ENCODE data around the gene GARS1.

Gene GARS1

DNA sequence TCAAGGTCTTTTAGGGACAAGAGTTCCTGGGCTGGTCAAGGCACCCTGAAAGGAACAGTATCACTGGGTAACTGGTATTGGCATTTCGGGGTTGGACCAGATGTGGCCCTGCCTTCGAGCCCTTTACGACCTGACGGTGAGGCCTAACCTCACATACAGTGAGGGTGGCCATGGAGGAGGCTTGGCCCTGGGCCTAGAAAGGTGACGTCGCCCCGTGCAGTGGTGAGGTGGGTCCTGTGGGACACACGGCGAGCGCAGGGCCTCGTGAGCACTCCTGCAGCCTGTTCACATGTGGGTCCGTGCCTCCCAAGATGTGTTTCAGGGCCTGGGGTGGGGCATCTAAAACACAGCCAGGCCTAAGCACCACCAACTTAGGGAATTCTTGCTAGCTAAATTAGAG, 51.5 kb downstream of the GARS1 start:
- H4K20me1 ChIP-seq (ENCODE audit: insufficient read depth, low read length, poor library complexity, severe bottlenecking): no peaks in the 10 kb centered on the region
- H3K4me2 ChIP-seq (ENCODE audit: low read depth, low read length, poor library complexity, severe bottlenecking): no peak overlapping the region
- H3K4me1 ChIP-seq (ENCODE audit: insufficient read depth, low read length, poor library complexity, severe bottlenecking): no peaks in the 10 kb centered on the region
- H3K4me3 ChIP-seq (ENCODE audit: low read length, poor library complexity, severe bottlenecking): no peak overlapping the region
- TF ChIP-seq EZH2phosphoT487 (IDR thresholded peaks at IDR 0.05; ENCODE audit: borderline replicate concordance): no peak
- TF ChIP-seq, protein P1, sequence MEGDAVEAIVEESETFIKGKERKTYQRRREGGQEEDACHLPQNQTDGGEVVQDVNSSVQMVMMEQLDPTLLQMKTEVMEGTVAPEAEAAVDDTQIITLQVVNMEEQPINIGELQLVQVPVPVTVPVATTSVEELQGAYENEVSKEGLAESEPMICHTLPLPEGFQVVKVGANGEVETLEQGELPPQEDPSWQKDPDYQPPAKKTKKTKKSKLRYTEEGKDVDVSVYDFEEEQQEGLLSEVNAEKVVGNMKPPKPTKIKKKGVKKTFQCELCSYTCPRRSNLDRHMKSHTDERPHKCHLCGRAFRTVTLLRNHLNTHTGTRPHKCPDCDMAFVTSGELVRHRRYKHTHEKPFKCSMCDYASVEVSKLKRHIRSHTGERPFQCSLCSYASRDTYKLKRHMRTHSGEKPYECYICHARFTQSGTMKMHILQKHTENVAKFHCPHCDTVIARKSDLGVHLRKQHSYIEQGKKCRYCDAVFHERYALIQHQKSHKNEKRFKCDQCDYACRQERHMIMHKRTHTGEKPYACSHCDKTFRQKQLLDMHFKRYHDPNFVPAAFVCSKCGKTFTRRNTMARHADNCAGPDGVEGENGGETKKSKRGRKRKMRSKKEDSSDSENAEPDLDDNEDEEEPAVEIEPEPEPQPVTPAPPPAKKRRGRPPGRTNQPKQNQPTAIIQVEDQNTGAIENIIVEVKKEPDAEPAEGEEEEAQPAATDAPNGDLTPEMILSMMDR (conservative IDR thresholded peaks at IDR 0.05; ENCODE audit: low read length): no peak
- no peaks in the 10 kb centered on the region for H3K79me2 ChIP-seq (ENCODE audit: insufficient read depth, low read length)
- H3K9me3 ChIP-seq (ENCODE audit: insufficient read depth, low read depth, low read length): no peaks in the 10 kb centered on the region
- no peaks in the 10 kb centered on the region for H3K27me3 ChIP-seq (ENCODE audit: insufficient read depth, low read length, poor library complexity, severe bottlenecking)
- no peaks in the 10 kb centered on the region for H3K9me2 ChIP-seq (replicated peaks; ENCODE audit: low read depth, low read length)
- no peak overlapping the region for H3K9ac ChIP-seq (ENCODE audit: low read depth, low read length, poor library complexity, severe bottlenecking)
- no peak overlapping the region for H2AFZ ChIP-seq (ENCODE audit: low read length)
- peaks cover 9% of the 10 kb centered on the region; the same call in 1 of the 2 replicates for H3K36me3 ChIP-seq (ENCODE audit: insufficient read depth, low read length)
- H3F3A ChIP-seq (ENCODE audit: low read depth): no peaks in the 10 kb centered on the region

DNA sequence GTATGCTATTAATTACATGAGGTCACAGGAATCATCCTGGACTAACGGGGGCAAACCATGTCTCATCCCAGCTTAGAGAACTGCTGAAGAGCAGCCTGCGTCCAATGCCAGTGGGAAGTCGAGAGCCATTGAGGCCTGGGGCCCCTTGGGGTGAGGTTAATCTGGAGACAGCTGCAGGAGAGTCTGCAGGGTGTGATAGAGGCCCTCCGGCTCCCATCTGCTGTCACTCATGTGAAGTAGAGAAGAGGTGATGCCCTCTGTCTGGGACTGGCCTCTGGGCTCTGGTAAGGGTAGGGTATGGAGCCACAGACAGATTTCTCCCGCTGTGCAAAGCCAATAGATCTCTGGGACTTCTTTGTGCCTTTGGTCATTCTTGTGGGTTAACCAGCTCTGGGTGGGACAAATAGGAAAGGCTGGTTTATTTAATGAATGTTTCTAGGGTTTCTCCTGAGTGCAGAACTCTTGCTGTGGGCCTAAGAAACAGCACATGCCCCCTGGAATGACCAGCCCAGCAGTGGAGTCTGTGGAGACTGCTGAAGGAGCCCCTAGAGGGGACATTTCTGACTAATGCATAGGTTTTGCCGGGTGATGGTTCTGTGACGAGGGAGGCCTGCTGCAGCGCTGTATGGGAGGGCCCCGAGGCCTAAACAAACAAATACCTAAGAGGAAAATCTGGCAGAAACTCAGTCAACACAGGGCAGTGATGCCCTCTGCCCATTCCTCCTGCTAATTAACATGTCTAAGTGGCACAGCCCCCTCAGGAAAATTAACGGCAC, 53.1 kb downstream of the GARS1 start:
- Histone ChIP-seq H3K4me2 (ENCODE audit: low read depth, low read length, poor library complexity, severe bottlenecking) (no peak overlapping the region), H3K27me3 (ENCODE audit: insufficient read depth, low read length, poor library complexity, severe bottlenecking) (no peaks in the 10 kb centered on the region), H3F3A (ENCODE audit: low read depth) (no peaks in the 10 kb centered on the region), H3K4me3 (ENCODE audit: low read length, poor library complexity, severe bottlenecking) (no peak overlapping the region), H3K4me1 (ENCODE audit: insufficient read depth, low read length, poor library complexity, severe bottlenecking) (no peaks in the 10 kb centered on the region), H3K9me3 (ENCODE audit: insufficient read depth, low read depth, low read length) (no peaks in the 10 kb centered on the region), H2AFZ (ENCODE audit: low read length) (no peak overlapping the region), H3K9ac (ENCODE audit: low read depth, low read length, poor library complexity, severe bottlenecking) (no peak overlapping the region), H3K79me2 (ENCODE audit: insufficient read depth, low read length) (no peaks in the 10 kb centered on the region), H4K20me1 (ENCODE audit: insufficient read depth, low read length, poor library complexity, severe bottlenecking) (no peaks in the 10 kb centered on the region), H3K9me2 (replicated peaks; ENCODE audit: low read depth, low read length) (no peaks in the 10 kb centered on the region), H3K36me3 (ENCODE audit: insufficient read depth, low read length) (peaks cover 9% of the 10 kb centered on the region; the same call in 1 of the 2 replicates)
- no peak for TF ChIP-seq EZH2phosphoT487 (IDR thresholded peaks at IDR 0.05; ENCODE audit: borderline replicate concordance)
- TF ChIP-seq, protein P1 (conservative IDR thresholded peaks at IDR 0.05; ENCODE audit: low read length): no peak

DNA sequence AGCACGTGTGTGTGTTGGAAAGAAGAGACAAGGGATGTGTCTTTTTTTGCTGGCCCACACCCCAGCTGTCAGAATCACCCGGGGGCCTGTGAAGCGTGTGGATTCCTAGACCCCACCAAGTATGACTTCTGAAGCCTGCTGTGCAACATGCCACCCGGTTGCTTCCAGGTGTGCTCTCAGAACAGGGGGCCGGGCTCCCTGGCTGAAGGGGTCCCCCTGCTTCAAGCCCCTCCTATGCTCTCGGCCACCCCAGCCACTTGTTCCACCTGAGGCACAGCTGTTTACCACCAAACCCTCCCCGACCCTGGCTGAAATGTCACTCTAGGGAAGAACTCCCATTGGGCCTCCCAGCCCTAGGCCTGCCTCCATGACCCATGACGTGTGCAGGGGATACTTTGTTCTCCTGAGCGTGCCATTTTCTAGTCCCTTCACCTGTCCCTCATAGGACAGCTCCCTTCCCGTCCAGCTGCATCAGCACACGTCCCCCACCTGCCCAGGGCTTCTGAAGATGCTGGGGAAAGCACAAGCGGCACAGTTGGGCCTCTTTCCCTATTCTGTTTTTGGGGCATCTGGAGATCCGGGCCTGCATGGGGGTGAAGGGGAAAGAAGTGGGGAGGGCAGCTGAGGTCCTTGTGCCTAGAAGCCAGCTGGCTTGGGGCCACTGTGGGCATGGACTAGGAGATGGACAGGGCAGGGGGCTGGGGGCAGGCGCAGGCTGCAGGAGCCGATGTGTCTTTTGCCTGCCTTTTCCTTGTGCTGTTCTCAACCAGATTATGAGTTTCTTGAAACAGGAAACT, 54.3 kb downstream of the GARS1 start:
- H3K79me2 ChIP-seq (ENCODE audit: insufficient read depth, low read length): no peaks in the 10 kb centered on the region
- no peak overlapping the region for H2AFZ ChIP-seq (ENCODE audit: low read length)
- H3K27me3 ChIP-seq (ENCODE audit: insufficient read depth, low read length, poor library complexity, severe bottlenecking): no peaks in the 10 kb centered on the region
- H3K36me3 ChIP-seq (ENCODE audit: insufficient read depth, low read length): peaks cover 9% of the 10 kb centered on the region; the same call in 1 of the 2 replicates
- no peaks in the 10 kb centered on the region for H4K20me1 ChIP-seq (ENCODE audit: insufficient read depth, low read length, poor library complexity, severe bottlenecking)
- H3K9me3 ChIP-seq (ENCODE audit: insufficient read depth, low read depth, low read length): no peaks in the 10 kb centered on the region
- H3K9me2 ChIP-seq (replicated peaks; ENCODE audit: low read depth, low read length): no peaks in the 10 kb centered on the region
- H3F3A ChIP-seq (ENCODE audit: low read depth): no peaks in the 10 kb centered on the region
- H3K4me2 ChIP-seq (ENCODE audit: low read depth, low read length, poor library complexity, severe bottlenecking): no peak overlapping the region
- no peak overlapping the region for H3K9ac ChIP-seq (ENCODE audit: low read depth, low read length, poor library complexity, severe bottlenecking)
- TF ChIP-seq EZH2phosphoT487 (IDR thresholded peaks at IDR 0.05; ENCODE audit: borderline replicate concordance): no peak
- TF ChIP-seq, protein P1 (conservative IDR thresholded peaks at IDR 0.05; ENCODE audit: low read length): no peak
- H3K4me3 ChIP-seq (ENCODE audit: low read length, poor library complexity, severe bottlenecking): no peak overlapping the region
- no peaks in the 10 kb centered on the region for H3K4me1 ChIP-seq (ENCODE audit: insufficient read depth, low read length, poor library complexity, severe bottlenecking)
